OCI-LY1 (cell line): ENCODE measurements around the gene MAPK8IP3.

Experiments
- H2AFZ ChIP-seq: fragments of 200-600 bp; sonication (generic), shearing (Covaris generic); 2 replicates; pipeline ENCODE4 v1.6.0; 2014; ENCODE audit warnings: antibody characterized with exemption, mild to moderate bottlenecking, low read length
- H3F3A ChIP-seq: fragments of 200-600 bp; sonication (generic), shearing (Covaris generic); 2 replicates; pipeline ENCODE4 v1.6.0; 2014; ENCODE audit warnings: mild to moderate bottlenecking, antibody characterized with exemption, low read length, moderate library complexity; ENCODE audit not compliant: insufficient read depth
- H3K27ac ChIP-seq: fragments of 200-600 bp; sonication (generic); 2 replicates; pipeline ENCODE4 v1.5.1; 2014; ENCODE audit warnings: low read length, mixed run types, mild to moderate bottlenecking, low read depth; ENCODE audit not compliant: poor library complexity, severe bottlenecking
- H3K27me3 ChIP-seq: fragments of 200-600 bp; sonication (generic); 2 replicates; pipeline ENCODE4 v1.6.0; 2014; ENCODE audit warnings: antibody characterized with exemption, mild to moderate bottlenecking, low read length, moderate library complexity; ENCODE audit not compliant: insufficient read depth
- H3K36me3 ChIP-seq: fragments of 200-600 bp; sonication (generic); 2 replicates; pipeline ENCODE4 v1.6.1; 2014; ENCODE audit warnings: mild to moderate bottlenecking, antibody characterized with exemption, low read length, moderate library complexity, mixed read lengths; ENCODE audit not compliant: insufficient read depth
- H3K4me1 ChIP-seq: fragments of 200-600 bp; sonication (generic); 2 replicates; pipeline ENCODE4 v1.5.1; 2014; ENCODE audit warnings: mild to moderate bottlenecking, low read length, moderate library complexity; ENCODE audit not compliant: insufficient read depth, severe bottlenecking
- H3K4me2 ChIP-seq: fragments of 200-600 bp; sonication (generic), shearing (Covaris generic); 2 replicates; pipeline ENCODE4 v1.6.1; 2014; ENCODE audit warnings: low read length
- H3K4me3 ChIP-seq: fragments of 200-600 bp; sonication (generic); 2 replicates; pipeline ENCODE4 v1.5.1; 2014; ENCODE audit warnings: low read length, low read depth, mild to moderate bottlenecking, mixed read lengths; ENCODE audit not compliant: poor library complexity, severe bottlenecking
- H3K79me2 ChIP-seq: fragments of 200-600 bp; shearing (Covaris generic); 2 replicates; pipeline ENCODE4 v1.6.1; 2016; ENCODE audit warnings: mixed run types, low read length, mixed read lengths; ENCODE audit not compliant: insufficient read depth
- H3K9ac ChIP-seq: fragments of 200-600 bp; sonication (generic), shearing (Covaris generic); 2 replicates; pipeline ENCODE4 v1.6.1; 2014; ENCODE audit warnings: mild to moderate bottlenecking, low read length, mixed read lengths
- H3K9me2 ChIP-seq: fragments of 200-600 bp; sonication (generic), shearing (Covaris generic); 2 replicates; pipeline ENCODE4 v1.6.1; 2014; ENCODE audit warnings: low read depth, mild to moderate bottlenecking, low read length, mixed read lengths
- H3K9me3 ChIP-seq: fragments of 200-600 bp; shearing (Covaris generic); 2 replicates; pipeline ENCODE4 v1.6.1; 2014; ENCODE audit warnings: low read length, mixed read lengths
- H4K20me1 ChIP-seq: fragments of 200-600 bp; sonication (generic), shearing (Covaris generic); 2 replicates; pipeline ENCODE4 v1.6.0; 2016; ENCODE audit warnings: mild to moderate bottlenecking, low read length; ENCODE audit not compliant: insufficient read depth
- EZH2 ChIP-seq: fragments of 200-600 bp; sonication (generic), shearing (Covaris generic); IDR thresholded peaks from 2 replicates; pipeline ENCODE4 v1.8.0; 2017; ENCODE audit warnings: borderline replicate concordance, mixed run types, mild to moderate bottlenecking, antibody characterized with exemption, low read length, moderate library complexity, mixed read lengths
- TF ChIP-seq, protein P1 (sequence below): fragments of 200-600 bp; sonication (generic), shearing (Covaris generic); IDR thresholded peaks from 2 replicates; pipeline ENCODE4 v1.5.1; 2017; ENCODE audit warnings: mild to moderate bottlenecking, antibody characterized with exemption, low read length, moderate library complexity, mixed read lengths

MAPK8IP3 gene

DNA sequence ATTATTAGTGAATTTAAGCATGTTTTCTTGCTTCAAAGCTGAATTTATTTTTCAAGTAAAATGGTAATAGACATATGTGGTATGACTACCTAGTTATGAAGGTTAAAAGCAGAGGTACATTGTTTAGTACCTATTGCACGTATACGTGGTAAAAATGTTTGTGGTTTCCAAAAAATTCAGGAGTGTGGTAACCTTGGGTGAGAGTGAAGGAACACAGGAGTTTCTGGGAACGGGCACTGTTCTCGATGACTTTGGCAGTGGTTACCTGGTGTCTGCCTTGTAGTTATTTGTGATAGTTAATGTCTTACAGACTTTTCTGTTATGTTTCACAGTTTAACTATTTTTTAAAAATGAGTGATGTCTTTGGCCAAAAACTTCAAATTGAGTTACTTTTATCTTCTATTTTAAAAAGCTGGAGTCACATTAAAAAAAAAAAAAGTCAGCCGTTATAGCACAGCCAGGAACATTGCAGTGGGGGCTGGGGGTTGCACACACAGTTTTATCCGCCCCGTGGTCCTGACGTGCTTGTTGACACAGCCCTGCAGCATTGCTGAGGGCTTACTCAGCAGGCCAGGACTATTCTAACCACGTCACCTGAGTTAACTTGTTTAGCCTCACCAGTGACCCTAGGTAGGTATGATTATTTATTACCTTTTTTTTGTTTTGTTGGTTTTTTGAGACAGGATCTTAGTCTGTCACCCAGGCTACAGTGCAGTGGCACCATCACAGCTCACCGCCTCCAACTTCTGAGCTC is 17.0 kb upstream of the MAPK8IP3 start:
- Histone ChIP-seq H3K9me3 (no peaks in the 10 kb centered on the region), H3K4me3 (no peak overlapping the region), H3F3A (no peaks in the 10 kb centered on the region), H3K79me2 (peaks cover 48% of the 10 kb centered on the region), H3K27ac (no peak overlapping the region), H3K4me1 (no peaks in the 10 kb centered on the region), H3K36me3 (peaks cover 96% of the 10 kb centered on the region), H2AFZ (no peak overlapping the region), H3K9ac (no peak overlapping the region), H4K20me1 (0 out of 2 replicates have a peak, but pooled peaks cover 7% of the 10 kb centered on the region), H3K27me3 (no peaks in the 10 kb centered on the region), H3K9me2 (no peaks in the 10 kb centered on the region), H3K4me2 (no peak overlapping the region)
- TF ChIP-seq EZH2, result no peak
- TF ChIP-seq, protein P1, sequence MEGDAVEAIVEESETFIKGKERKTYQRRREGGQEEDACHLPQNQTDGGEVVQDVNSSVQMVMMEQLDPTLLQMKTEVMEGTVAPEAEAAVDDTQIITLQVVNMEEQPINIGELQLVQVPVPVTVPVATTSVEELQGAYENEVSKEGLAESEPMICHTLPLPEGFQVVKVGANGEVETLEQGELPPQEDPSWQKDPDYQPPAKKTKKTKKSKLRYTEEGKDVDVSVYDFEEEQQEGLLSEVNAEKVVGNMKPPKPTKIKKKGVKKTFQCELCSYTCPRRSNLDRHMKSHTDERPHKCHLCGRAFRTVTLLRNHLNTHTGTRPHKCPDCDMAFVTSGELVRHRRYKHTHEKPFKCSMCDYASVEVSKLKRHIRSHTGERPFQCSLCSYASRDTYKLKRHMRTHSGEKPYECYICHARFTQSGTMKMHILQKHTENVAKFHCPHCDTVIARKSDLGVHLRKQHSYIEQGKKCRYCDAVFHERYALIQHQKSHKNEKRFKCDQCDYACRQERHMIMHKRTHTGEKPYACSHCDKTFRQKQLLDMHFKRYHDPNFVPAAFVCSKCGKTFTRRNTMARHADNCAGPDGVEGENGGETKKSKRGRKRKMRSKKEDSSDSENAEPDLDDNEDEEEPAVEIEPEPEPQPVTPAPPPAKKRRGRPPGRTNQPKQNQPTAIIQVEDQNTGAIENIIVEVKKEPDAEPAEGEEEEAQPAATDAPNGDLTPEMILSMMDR, result no peak

- no peak overlapping the region for H3K27ac ChIP-seq
- H3F3A ChIP-seq, result no peaks in the 10 kb centered on the region
- H3K36me3 ChIP-seq, result peaks cover 97% of the 10 kb centered on the region
- no peak overlapping the region for H3K9ac ChIP-seq
- no peak overlapping the region for H3K4me3 ChIP-seq
- H3K9me2 ChIP-seq, result no peaks in the 10 kb centered on the region
- H3K4me1 ChIP-seq, result no peaks in the 10 kb centered on the region
- no peaks in the 10 kb centered on the region for H3K9me3 ChIP-seq
- H3K4me2 ChIP-seq, result no peak overlapping the region
- H2AFZ ChIP-seq, result no peak overlapping the region
- peaks cover 45% of the 10 kb centered on the region for H3K79me2 ChIP-seq
- no peaks in the 10 kb centered on the region for H3K27me3 ChIP-seq
- H4K20me1 ChIP-seq, result 0 out of 2 replicates have a peak, but pooled peaks cover 7% of the 10 kb centered on the region
- TF ChIP-seq, protein P1, result no peak
- TF ChIP-seq EZH2, result no peak
Measured at GRCh38 chr16:1689853-1690252, 16.1 kb upstream of the MAPK8IP3 start.

DNA sequence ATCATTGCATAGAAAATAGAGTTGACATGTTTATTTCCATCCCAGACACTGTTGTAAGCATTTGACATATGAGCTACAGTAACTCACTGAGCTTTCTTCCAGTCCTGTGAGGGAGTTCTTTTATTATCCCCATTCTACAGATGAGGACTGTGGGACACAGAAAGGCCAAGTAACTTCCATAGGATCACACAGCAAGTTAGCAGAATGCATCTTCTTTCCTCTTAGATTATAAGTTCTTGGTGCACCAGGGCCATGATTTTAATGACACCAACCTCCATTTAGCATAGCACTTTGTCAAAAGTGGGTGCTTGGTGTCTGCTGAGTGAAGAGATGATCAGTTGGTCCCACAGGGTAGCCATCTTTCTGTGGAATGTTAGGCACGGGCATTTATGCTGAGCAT is 15.2 kb upstream of the MAPK8IP3 start:
- Histone ChIP-seq H3K36me3 (peaks cover 96% of the 10 kb centered on the region), H3K9me2 (no peaks in the 10 kb centered on the region), H3K9ac (no peak overlapping the region), H2AFZ (no peak overlapping the region), H4K20me1 (0 out of 2 replicates have a peak, but pooled peaks cover 7% of the 10 kb centered on the region), H3K9me3 (no peaks in the 10 kb centered on the region), H3K27me3 (no peaks in the 10 kb centered on the region), H3K4me1 (no peaks in the 10 kb centered on the region), H3F3A (no peaks in the 10 kb centered on the region), H3K27ac (no peak overlapping the region), H3K79me2 (peaks cover 38% of the 10 kb centered on the region), H3K4me2 (no peak overlapping the region), H3K4me3 (no peak overlapping the region)
- TF ChIP-seq, protein P1, result no peak
- TF ChIP-seq EZH2, result no peak
